K562 (cell line): ENCODE measurements around the gene LDAF1.

ENCODE experiments used
- DPF2 ChIP-seq: fragments of 450-650 bp; IDR thresholded peaks from 2 replicates; pipeline ENCODE4 v1.6.1; 2016
- POLR2A ChIP-seq: fragments of 450-650 bp; conservative IDR thresholded peaks from 2 replicates; pipeline ENCODE4 v1.6.1; 2016

DNA sequence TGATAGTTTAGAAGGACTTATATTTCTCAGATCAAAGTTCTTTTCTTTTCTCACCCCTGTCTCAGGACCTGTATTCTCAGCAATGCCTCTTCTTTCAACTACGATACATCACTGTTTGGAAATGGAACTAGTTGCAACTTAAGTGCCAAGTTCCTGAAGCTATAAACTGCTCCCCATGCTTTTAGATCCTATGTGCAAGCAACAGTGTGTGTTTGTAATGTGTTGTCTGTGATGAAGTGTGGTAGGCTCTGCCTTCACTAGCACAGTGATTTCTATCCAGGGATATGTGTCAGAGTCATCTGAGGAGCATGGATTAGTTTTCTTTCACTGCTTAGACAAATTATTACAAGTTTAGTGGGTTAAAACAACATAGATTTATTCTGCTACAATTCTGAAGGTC, 34.5 kb downstream of the LDAF1 start:
- TF ChIP-seq POLR2A (no peak), DPF2 (no peak)
